Gastrocnemius medialis (tissue), 4 donors: ENCODE data around the gene RBMS3. TPM values are rescaled to one million over a fixed set of nuclear protein-coding genes. Genes with fewer than 3 reads are reported as not detected.

ENCODE experiments used
- ATAC-seq, 2 donors: fragments of 150-250 bp; one replicate each; pipeline ENCODE4 v1.9.1; 2016
- DNase-seq, 2 donors: peaks; one replicate each; pipeline ENCODE4 v3.0.0-alpha.2; 2019
- H3K27ac ChIP-seq, 4 donors: fragments of 200-600 bp; sonication (generic); 1 replicate in 1 of 4; 2 replicates in 3 of 4; pipeline ENCODE4 v1.5.1; 2016 to 2018; ENCODE audit warnings: mild to moderate bottlenecking in 2 of 4, moderate library complexity in 1 of 4
- H3K27me3 ChIP-seq, 3 donors: fragments of 200-600 bp; sonication (generic) in 2 of 3; 1 replicate in 1 of 3; 2 replicates in 2 of 3; pipeline versions ENCODE4 v1.5.1 to v1.6.0; 2016 to 2019; ENCODE audit warnings: mild to moderate bottlenecking in 1 of 3, moderate library complexity in 1 of 3
- H3K36me3 ChIP-seq, 2 donors: fragments of 200-600 bp; sonication (generic) in 1 of 2; one replicate each; pipeline ENCODE4 v1.5.1; 2017 to 2018
- H3K4me1 ChIP-seq, 2 donors: fragments of 200-600 bp; sonication (generic) in 1 of 2; one replicate each; pipeline ENCODE4 v1.5.1; 2016 to 2017; ENCODE audit warnings: mild to moderate bottlenecking in 2 of 2
- H3K4me3 ChIP-seq, 4 donors: fragments of 200-600 bp; sonication (generic) in 3 of 4; 1 replicate in 1 of 4; 2 replicates in 3 of 4; pipeline ENCODE4 v1.5.1; 2016 to 2019; ENCODE audit warnings: mild to moderate bottlenecking in 2 of 4
- H3K9me3 ChIP-seq, 3 donors: fragments of 200-600 bp; sonication (generic) in 2 of 3; 1 replicate in 1 of 3; 2 replicates in 2 of 3; pipeline ENCODE4 v1.5.1; 2016 to 2019
- POLR2A ChIP-seq, 2 donors: fragments of 450-650 bp; IDR thresholded peaks; one replicate each; pipeline ENCODE4 v1.6.1; 2017; ENCODE audit warnings: antibody characterized with exemption in 2 of 2, mild to moderate bottlenecking in 2 of 2, moderate library complexity in 2 of 2
- in situ Hi-C, 4 donors: fragments of 200-750 bp; cut with MboI; loops; one replicate each; pipeline versions ENCODE4 v1.15.0 to v1.8.0; 2017; ENCODE audit warnings: low sequenced_read_pairs in 4 of 4
- intact Hi-C: fragments of 100-400 bp; cut with DNase I; formaldehyde crosslinking; loops from one replicate; pipeline ENCODE4 v1.15.1; 2023; ENCODE audit warnings: low total_unique reads
- total RNA-seq, 4 donors: library from RNA; depleted of rRNA; stranded (reverse); fragments of >200 nt; gene quantifications; one replicate each; pipeline versions ENCODE4 v1.1.0 to v1.2.3, GENCODE V29; 2016
- TF ChIP-seq, protein P1 (sequence below), 5 experiments: fragments of 450-650 bp in 3 of 5; fragments of 200-600 bp in 2 of 5; sonication (generic) in 2 of 5; IDR thresholded peaks in 4 of 5; conservative IDR thresholded peaks in 1 of 5; 1 replicate in 4 of 5; 2 replicates in 1 of 5; pipeline ENCODE4 v1.5.1; 2016 to 2019; ENCODE audit warnings: antibody characterized with exemption in 5 of 5, mild to moderate bottlenecking in 3 of 5, moderate library complexity in 3 of 5

Gene RBMS3
- total RNA-seq, 4 donors from 2014 or later: 16.1 to 38.8 (median 22.7) TPM

DNA sequence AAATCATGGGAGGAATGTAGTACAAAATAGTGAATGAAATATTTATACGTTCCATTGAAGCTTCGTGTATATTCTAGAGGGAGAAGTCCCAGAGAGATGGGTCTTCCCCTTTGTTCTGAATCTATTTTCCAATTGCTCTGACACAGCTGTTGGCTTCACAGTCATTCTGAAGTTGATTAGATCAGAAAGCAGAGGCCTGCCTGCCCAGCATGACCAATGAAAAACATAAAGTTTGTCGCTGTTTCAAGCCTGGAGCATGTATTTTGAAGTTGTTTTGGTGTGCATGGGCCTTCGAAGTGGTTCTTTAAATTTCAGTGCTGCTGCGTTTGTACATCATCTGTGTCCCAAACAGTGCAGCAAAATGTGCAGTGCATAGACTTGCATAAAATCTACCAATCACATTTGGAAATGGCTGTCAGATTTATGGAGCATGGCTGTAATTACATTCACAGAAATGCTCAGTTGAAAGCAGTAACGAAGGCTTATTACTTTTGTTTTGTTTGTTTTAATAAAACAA, 31.0 kb upstream of the RBMS3 start:
- Histone ChIP-seq H3K36me3 (no peaks in the 10 kb centered on the region), H3K9me3 (no peaks in the 10 kb centered on the region), H3K4me1 (peaks cover 12 to 20% of the 10 kb centered on the region in 2 donors), H3K27me3 (no peaks in the 10 kb centered on the region), H3K27ac (no peak overlapping the region), H3K4me3 (no peak overlapping the region)
- ATAC-seq (no peak), DNase-seq (no peak)
- no peak for TF ChIP-seq POLR2A (IDR thresholded peaks at IDR 0.05)
- in situ Hi-C loops (no loop called here), intact Hi-C loops (no loop called here)

- no peak for TF ChIP-seq POLR2A (IDR thresholded peaks at IDR 0.05)
- TF ChIP-seq, protein P1, sequence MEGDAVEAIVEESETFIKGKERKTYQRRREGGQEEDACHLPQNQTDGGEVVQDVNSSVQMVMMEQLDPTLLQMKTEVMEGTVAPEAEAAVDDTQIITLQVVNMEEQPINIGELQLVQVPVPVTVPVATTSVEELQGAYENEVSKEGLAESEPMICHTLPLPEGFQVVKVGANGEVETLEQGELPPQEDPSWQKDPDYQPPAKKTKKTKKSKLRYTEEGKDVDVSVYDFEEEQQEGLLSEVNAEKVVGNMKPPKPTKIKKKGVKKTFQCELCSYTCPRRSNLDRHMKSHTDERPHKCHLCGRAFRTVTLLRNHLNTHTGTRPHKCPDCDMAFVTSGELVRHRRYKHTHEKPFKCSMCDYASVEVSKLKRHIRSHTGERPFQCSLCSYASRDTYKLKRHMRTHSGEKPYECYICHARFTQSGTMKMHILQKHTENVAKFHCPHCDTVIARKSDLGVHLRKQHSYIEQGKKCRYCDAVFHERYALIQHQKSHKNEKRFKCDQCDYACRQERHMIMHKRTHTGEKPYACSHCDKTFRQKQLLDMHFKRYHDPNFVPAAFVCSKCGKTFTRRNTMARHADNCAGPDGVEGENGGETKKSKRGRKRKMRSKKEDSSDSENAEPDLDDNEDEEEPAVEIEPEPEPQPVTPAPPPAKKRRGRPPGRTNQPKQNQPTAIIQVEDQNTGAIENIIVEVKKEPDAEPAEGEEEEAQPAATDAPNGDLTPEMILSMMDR (IDR thresholded peaks at IDR 0.05 in 4 of 5, conservative IDR thresholded peaks at IDR 0.05 in 1 of 5): no peak
- peaks cover 0 to 5% of the 10 kb centered on the region in 2 donors for H3K4me1 ChIP-seq
- H3K9me3 ChIP-seq: no peaks in the 10 kb centered on the region
- no peaks in the 10 kb centered on the region for H3K27me3 ChIP-seq
- in situ Hi-C loops (no loop called here), intact Hi-C loops (no loop called here)
- DNase-seq (no peak), ATAC-seq (no peak)
- H3K27ac ChIP-seq: no peak overlapping the region
- H3K4me3 ChIP-seq: no peak overlapping the region
- H3K36me3 ChIP-seq: no peaks in the 10 kb centered on the region
Measured at GRCh38 chr3:29255854-29256696, 24.8 kb upstream of the RBMS3 start.

- H3K9me3 ChIP-seq: no peaks in the 10 kb centered on the region
- ATAC-seq (no peak), DNase-seq (no peak)
- no peak overlapping the region for H3K27ac ChIP-seq
- intact Hi-C loops (no loop called here), in situ Hi-C loops (no loop called here)
- no peak overlapping the region for H3K4me3 ChIP-seq
- H3K27me3 ChIP-seq: no peaks in the 10 kb centered on the region
- TF ChIP-seq POLR2A (IDR thresholded peaks at IDR 0.05): no peak
- TF ChIP-seq, protein P1 (IDR thresholded peaks at IDR 0.05 in 4 of 5, conservative IDR thresholded peaks at IDR 0.05 in 1 of 5): no peak
- no peaks in the 10 kb centered on the region for H3K36me3 ChIP-seq
- no peaks in the 10 kb centered on the region for H3K4me1 ChIP-seq
Measured at GRCh38 chr3:29258161-29258560, 22.7 kb upstream of the RBMS3 start.

- DNase-seq (no peak), ATAC-seq (no peak)
- Histone ChIP-seq H3K4me1 (no peaks in the 10 kb centered on the region), H3K9me3 (no peaks in the 10 kb centered on the region), H3K36me3 (no peaks in the 10 kb centered on the region), H3K27ac (no peak overlapping the region), H3K4me3 (no peak overlapping the region), H3K27me3 (no peaks in the 10 kb centered on the region)
- no peak for TF ChIP-seq POLR2A (IDR thresholded peaks at IDR 0.05)
- TF ChIP-seq, protein P1 (IDR thresholded peaks at IDR 0.05 in 4 of 5, conservative IDR thresholded peaks at IDR 0.05 in 1 of 5): no peak
- in situ Hi-C loops: no loop called here
- intact Hi-C loops: no loop called here
Measured at GRCh38 chr3:29261119-29261518, 19.8 kb upstream of the RBMS3 start.

DNA sequence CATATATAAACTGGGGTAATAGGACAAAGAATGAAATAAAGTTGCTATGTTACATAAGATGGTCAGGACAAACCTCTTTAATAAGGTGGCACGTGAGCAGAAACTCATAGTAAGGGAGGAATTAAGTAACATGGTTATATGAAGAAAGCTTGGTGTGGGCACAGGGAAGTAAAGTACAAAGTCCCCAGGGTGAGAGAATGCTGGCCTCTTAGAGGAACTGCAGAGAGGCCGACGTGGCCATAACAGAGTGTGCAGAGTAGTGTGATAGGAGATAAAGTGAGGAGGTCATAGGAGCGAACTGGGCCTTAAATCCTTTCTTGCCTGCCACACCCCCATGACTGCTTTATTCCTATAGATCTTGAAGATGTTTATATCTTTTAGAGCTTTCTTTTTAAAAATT, 17.4 kb upstream of the RBMS3 start:
- ATAC-seq (no peak), DNase-seq (no peak)
- Histone ChIP-seq H3K27ac (no peak overlapping the region), H3K27me3 (no peaks in the 10 kb centered on the region), H3K36me3 (no peaks in the 10 kb centered on the region), H3K9me3 (no peaks in the 10 kb centered on the region), H3K4me1 (peaks cover 0 to 4% of the 10 kb centered on the region in 2 donors), H3K4me3 (no peak overlapping the region)
- in situ Hi-C loops: no loop called here
- TF ChIP-seq POLR2A (IDR thresholded peaks at IDR 0.05): no peak
- TF ChIP-seq, protein P1 (IDR thresholded peaks at IDR 0.05 in 4 of 5, conservative IDR thresholded peaks at IDR 0.05 in 1 of 5): no peak
- intact Hi-C loops: no loop called here
